Activated naive CD4-positive, alpha-beta T cell (primary cell): ENCODE data around the gene SUN1.
A peak's percentile ranks its signal among the peaks of the same experiment; 100 is the strongest.
"Not testable (repeated sequence)": the region's sequence is repeated elsewhere in the genome, so short reads cannot be mapped to it uniquely, and the experiment has no call there.

Source experiments
- DNase-seq, 4 experiments: peaks; one replicate each; lab custom pipeline; 2025; lab: John Stamatoyannopoulos, UW

SUN1 gene

GRCh38 chr7:856444-857095 is 24.3 kb downstream of the SUN1 start:
- DNase-seq: no peak

GRCh38 chr7:857661-858060 is 25.4 kb downstream of the SUN1 start:
- DNase-seq: no peak

GRCh38 chr7:859359-860030 is 27.2 kb downstream of the SUN1 start:
- DNase-seq: no peak

- no peak for DNase-seq
Measured at GRCh38 chr7:860149-860548, 27.9 kb downstream of the SUN1 start.

- DNase-seq: no peak
Measured at GRCh38 chr7:861222-861621, 28.9 kb downstream of the SUN1 start.

GRCh38 chr7:862157-862556 is 29.9 kb downstream of the SUN1 start:
- no peak for DNase-seq

GRCh38 chr7:863106-863505 is 30.8 kb downstream of the SUN1 start:
- no peak for DNase-seq

GRCh38 chr7:865921-866320 is 33.6 kb downstream of the SUN1 start:
- no peak for DNase-seq

- no peak for DNase-seq
Measured at GRCh38 chr7:867001-867405, 34.7 kb downstream of the SUN1 start.

GRCh38 chr7:867406-868188 is 35.3 kb downstream of the SUN1 start:
- no peak for DNase-seq

- DNase-seq: no peak
Measured at GRCh38 chr7:868189-868486, 35.9 kb downstream of the SUN1 start.

- DNase-seq: no peak
Measured at GRCh38 chr7:869348-869747, 37.1 kb downstream of the SUN1 start.

GRCh38 chr7:871900-872537 is 39.7 kb downstream of the SUN1 start:
- no peak for DNase-seq

GRCh38 chr7:872685-873084 is 40.4 kb downstream of the SUN1 start:
- not testable (repeated sequence) for DNase-seq

GRCh38 chr7:873367-874002 is 41.2 kb downstream of the SUN1 start:
- peak in 3 of 4 experiments; percentile 25 to 52 (median 29) for DNase-seq

- no peak for DNase-seq
Measured at GRCh38 chr7:874031-874749, 41.9 kb downstream of the SUN1 start.

GRCh38 chr7:875051-875450 is 42.8 kb downstream of the SUN1 start:
- no peak for DNase-seq

GRCh38 chr7:875476-876076 is 43.3 kb downstream of the SUN1 start:
- DNase-seq: no peak

- DNase-seq: peak; percentile 95 to 99 (median 97)
Measured at GRCh38 chr7:876077-876971, 44.0 kb downstream of the SUN1 start, which contains the start of gene GET4. Gene GET4 (plus strand): TSS chr7:876554. CDS start chr7:876646, 92 bp downstream.

GRCh38 chr7:876972-877311 is 44.7 kb downstream of the SUN1 start:
- DNase-seq: no peak
